H1 (cell line): ENCODE results near the gene PLG. TPM values are rescaled to one million over a fixed set of nuclear protein-coding genes. Genes with fewer than 3 reads are reported as not detected.
A peak's percentile ranks its signal among the peaks of the same experiment; 100 is the strongest.
"Not testable (repeated sequence)": the region's sequence is repeated elsewhere in the genome, so short reads cannot be mapped to it uniquely, and the experiment has no call there.

ENCODE experiments used
- CTCF ChIA-PET: fragments of 300-600 bp; sonication (Branson Sonifier 250); formaldehyde crosslinking; loops from one replicate; lab custom pipeline; 2021; ENCODE audit not compliant: partially characterized antibody; lab: Charles Lee
- POLR2A ChIA-PET: fragments of 300-600 bp; sonication (Branson Sonifier 250); formaldehyde crosslinking; loops from one replicate; lab custom pipeline; 2021; ENCODE audit warnings: inconsistent platforms; ENCODE audit not compliant: partially characterized antibody; lab: Charles Lee
- DNase-seq, 2 experiments: peaks; one replicate each; pipeline versions ENCODE4 v3.0.0 to v3.0.0-alpha.2; 2010 to 2022; ENCODE audit warnings: low spot score in 2 of 2, low read depth in 1 of 2, mixed read lengths in 1 of 2
- FAIRE-seq: peaks from 2 replicates; lab custom pipeline; 2011; peaks lifted over from hg19 to GRCh38; lab: Jason Lieb, UNC
- H2AFZ ChIP-seq: 2 replicates; pipeline ENCODE4 v1.8.1; 2012; ENCODE audit warnings: low read length, inconsistent platforms
- H2AK5ac ChIP-seq: 2 replicates; pipeline ENCODE4 v1.6.1; 2013; ENCODE audit warnings: low read depth, low read length
- H2BK120ac ChIP-seq: replicated peaks from 2 replicates; pipeline ENCODE3; 2013; ENCODE audit warnings: low read depth, low read length, inconsistent platforms
- H2BK12ac ChIP-seq: 2 replicates; pipeline ENCODE4 v1.6.1; 2013; ENCODE audit warnings: low read depth, low read length
- H2BK15ac ChIP-seq: 2 replicates; pipeline ENCODE4 v1.6.1; 2013; ENCODE audit warnings: low read length
- H2BK20ac ChIP-seq: 2 replicates; pipeline ENCODE4 v1.6.1; 2013; ENCODE audit warnings: low read length
- H2BK5ac ChIP-seq: 2 replicates; pipeline ENCODE4 v1.6.1; 2013; ENCODE audit warnings: low read depth, low read length
- H3K14ac ChIP-seq: 2 replicates; pipeline ENCODE4 v1.6.1; 2013; ENCODE audit warnings: inconsistent platforms; ENCODE audit not compliant: insufficient read length
- H3K18ac ChIP-seq: 2 replicates; pipeline ENCODE4 v1.6.1; 2013; ENCODE audit warnings: low read length; ENCODE audit errors: extremely low read depth
- H3K23ac ChIP-seq: 2 replicates; pipeline ENCODE4 v1.6.1; 2013; ENCODE audit warnings: inconsistent platforms; ENCODE audit not compliant: insufficient read length
- H3K23me2 ChIP-seq: 2 replicates; pipeline ENCODE4 v1.6.1; 2013; ENCODE audit warnings: low read depth, low read length
- H3K27ac ChIP-seq: 2 replicates; pipeline ENCODE4 v1.6.1; 2011; ENCODE audit warnings: low read depth, low read length, inconsistent platforms
- H3K27me3 ChIP-seq, 4 experiments: replicated peaks in 1 of 4; 1 replicate in 1 of 4; 2 replicates in 3 of 4; pipeline versions ENCODE4 v1.6.1 to v1.8.1; 2011 to 2013; ENCODE audit warnings: low read length in 3 of 4, mild to moderate bottlenecking in 3 of 4, inconsistent platforms in 2 of 4, mixed read lengths in 2 of 4, moderate library complexity in 1 of 4; ENCODE audit not compliant: control insufficient read depth in 3 of 4, insufficient read depth in 3 of 4; ENCODE audit errors: extremely low read depth in 1 of 4
- H3K36me3 ChIP-seq, 4 experiments: 2 replicates each; pipeline versions ENCODE4 v1.6.1 to v1.8.1; 2011 to 2013; ENCODE audit warnings: mild to moderate bottlenecking in 4 of 4, low read length in 3 of 4, moderate library complexity in 2 of 4, control low read depth in 1 of 4, inconsistent platforms in 1 of 4; ENCODE audit not compliant: insufficient read depth in 4 of 4, control insufficient read depth in 2 of 4
- H3K4ac ChIP-seq: replicated peaks from 2 replicates; pipeline ENCODE3; 2013; ENCODE audit warnings: low read length, low read depth, mixed read lengths, inconsistent platforms; ENCODE audit not compliant: insufficient read length
- H3K4me1 ChIP-seq, 4 experiments: replicated peaks in 1 of 4; 1 replicate in 1 of 4; 2 replicates in 3 of 4; pipeline versions ENCODE4 v1.6.1 to v1.8.1; 2011 to 2013; ENCODE audit warnings: low read length in 3 of 4, inconsistent platforms in 2 of 4, mixed read lengths in 1 of 4; ENCODE audit not compliant: insufficient read depth in 4 of 4, control insufficient read depth in 3 of 4
- H3K4me2 ChIP-seq, 2 experiments: 2 replicates each; pipeline versions ENCODE4 v1.6.1 to v1.8.1; 2011 to 2013; ENCODE audit warnings: low read depth in 2 of 2, low read length in 2 of 2, control low read depth in 1 of 2, inconsistent platforms in 1 of 2, mild to moderate bottlenecking in 1 of 2; ENCODE audit not compliant: insufficient read depth in 1 of 2
- H3K4me3 ChIP-seq, 4 experiments: fragments of 200-600, 300-600 bp in 1 of 4; sonication (generic), shearing (Covaris generic), sonication (Bioruptor Twin) in 1 of 4; 2 replicates each; pipeline versions ENCODE4 v1.5.1 to v1.8.1; 2011 to 2016; ENCODE audit warnings: low read length in 4 of 4, low read depth in 3 of 4, control low read depth in 2 of 4, inconsistent platforms in 2 of 4, mild to moderate bottlenecking in 2 of 4, mixed read lengths in 1 of 4, moderate library complexity in 1 of 4; ENCODE audit not compliant: insufficient read depth in 2 of 4; ENCODE audit errors: extremely low read depth in 1 of 4
- H3K56ac ChIP-seq: replicated peaks from 2 replicates; pipeline ENCODE3; 2013; ENCODE audit warnings: low read depth, mild to moderate bottlenecking, mixed read lengths, low read length, inconsistent platforms; ENCODE audit not compliant: insufficient read length
- H3K79me1 ChIP-seq: 2 replicates; pipeline ENCODE4 v1.6.1; 2013; ENCODE audit warnings: low read depth, low read length, control low read depth
- H3K79me2 ChIP-seq, 2 experiments: 2 replicates each; pipeline versions ENCODE4 v1.6.1 to v1.8.1; 2012 to 2013; ENCODE audit warnings: low read length in 2 of 2, mild to moderate bottlenecking in 2 of 2, inconsistent platforms in 1 of 2; ENCODE audit not compliant: insufficient read depth in 2 of 2, control insufficient read depth in 1 of 2
- H3K9ac ChIP-seq, 4 experiments: replicated peaks in 1 of 4; 1 replicate in 1 of 4; 2 replicates in 3 of 4; pipeline versions ENCODE4 v1.6.1 to v1.8.1; 2011 to 2013; ENCODE audit warnings: low read depth in 3 of 4, low read length in 3 of 4, control low read depth in 2 of 4, mild to moderate bottlenecking in 2 of 4, moderate library complexity in 2 of 4, inconsistent platforms in 1 of 4; ENCODE audit errors: extremely low read depth in 1 of 4
- H3K9me3 ChIP-seq, 2 experiments: 2 replicates each; pipeline versions ENCODE4 v1.6.1 to v1.8.1; 2012 to 2013; ENCODE audit warnings: mild to moderate bottlenecking in 2 of 2, moderate library complexity in 2 of 2, control low read depth in 1 of 2, inconsistent platforms in 1 of 2, low read depth in 1 of 2, low read length in 1 of 2, mixed read lengths in 1 of 2; ENCODE audit not compliant: insufficient read depth in 2 of 2
- H4K20me1 ChIP-seq, 2 experiments: replicated peaks in 1 of 2; 2 replicates each; pipeline versions ENCODE3 to v1.8.1; 2011 to 2013; ENCODE audit warnings: inconsistent platforms in 2 of 2, low read length in 2 of 2, mild to moderate bottlenecking in 1 of 2; ENCODE audit not compliant: insufficient read depth in 2 of 2, control insufficient read depth in 1 of 2
- H4K5ac ChIP-seq: 2 replicates; pipeline ENCODE4 v1.6.1; 2013; ENCODE audit warnings: low read length, low read depth, mixed read lengths, inconsistent platforms; ENCODE audit not compliant: insufficient read length
- H4K8ac ChIP-seq: 2 replicates; pipeline ENCODE4 v1.8.0; 2013; ENCODE audit warnings: mild to moderate bottlenecking, moderate library complexity, low read length, inconsistent platforms; ENCODE audit not compliant: insufficient read depth; ENCODE audit errors: extremely low read depth
- H4K91ac ChIP-seq: replicated peaks from 2 replicates; pipeline ENCODE3; 2013; ENCODE audit warnings: low read length, mixed read lengths, inconsistent platforms; ENCODE audit not compliant: insufficient read length
- CTBP2 ChIP-seq: IDR thresholded peaks from 2 replicates; pipeline ENCODE4 v1.7.0; 2011; ENCODE audit warnings: borderline replicate concordance, mild to moderate bottlenecking, moderate library complexity, mixed read lengths, low read length; ENCODE audit not compliant: insufficient read depth, insufficient read length
- CTCF ChIP-seq, 3 experiments: IDR thresholded peaks; 1 replicate in 2 of 3; 2 replicates in 1 of 3; pipeline versions ENCODE4 v1.5.1 to v1.6.1; 2011; ENCODE audit warnings: low read length in 3 of 3, mild to moderate bottlenecking in 3 of 3, inconsistent platforms in 2 of 3, low read depth in 1 of 3, moderate library complexity in 1 of 3; ENCODE audit not compliant: insufficient read depth in 1 of 3; ENCODE audit errors: control extremely low read depth in 1 of 3
- KDM5A ChIP-seq: fragments of 200-600 bp; IDR thresholded peaks from 2 replicates; pipeline ENCODE4 v1.7.1; 2012; ENCODE audit warnings: mild to moderate bottlenecking, low read length, inconsistent platforms, mixed read lengths
- RNF2 ChIP-seq: fragments of 200-900, 300-1000 bp; sonication (generic); IDR thresholded peaks from 2 replicates; pipeline ENCODE4 v1.7.1; 2016; ENCODE audit warnings: borderline replicate concordance, low read depth, mild to moderate bottlenecking, antibody characterized with exemption, low read length; ENCODE audit not compliant: poor library complexity, severe bottlenecking; ENCODE audit errors: missing control alignments
- RXRA ChIP-seq: IDR thresholded peaks from 2 replicates; pipeline ENCODE4 v1.6.1; 2011; ENCODE audit warnings: low read depth, mild to moderate bottlenecking, low read length, moderate library complexity; ENCODE audit not compliant: insufficient read depth
- SP2 ChIP-seq: IDR thresholded peaks from 2 replicates; pipeline ENCODE4 v1.6.1; 2012; ENCODE audit warnings: mild to moderate bottlenecking, low read length, inconsistent platforms
- YY1 ChIP-seq: IDR thresholded peaks from 2 replicates; pipeline ENCODE4 v1.6.1; 2011; ENCODE audit warnings: low read depth, mild to moderate bottlenecking, low read length
- ZNF274 ChIP-seq: IDR thresholded peaks from 2 replicates; pipeline ENCODE4 v1.7.0; 2012; ENCODE audit warnings: low read length, borderline replicate concordance; ENCODE audit errors: extremely low read depth
- WGBS, 2 experiments: shearing (Covaris generic) in 1 of 2; methylation state at CpG; one replicate each; pipeline versions ENCODE4 v1.1.6 to v1.1.7; 2013 to 2015; ENCODE audit warnings: low lambda C conversion rate in 2 of 2, mixed read lengths in 2 of 2, inconsistent platforms in 1 of 2, low coverage in 1 of 2, missing lambda C conversion rate in 1 of 2; ENCODE audit not compliant: insufficient replicate concordance in 2 of 2, insufficient coverage in 1 of 2, insufficient read length in 1 of 2; ENCODE audit errors: extremely low coverage in 1 of 2, missing lambda C conversion rate in 1 of 2; 5-methylcytosine and 5-hydroxymethylcytosine counted together
- polyA plus RNA-seq, 7 experiments: library from polyadenylated mRNA; depleted of rRNA in 3 of 7; stranded (reverse) in 5 of 7; unstranded in 2 of 7; fragments of >200 nt in 5 of 7; fragments of 200-250 nt in 2 of 7; gene quantifications; 1 replicate in 5 of 7; 2 replicates in 1 of 7; 4 replicates in 1 of 7; pipeline versions ENCODE4 v1.2.1 to v1.2.3, GENCODE V29; 2011 to 2013; ENCODE audit warnings: missing spikeins in 2 of 7, mixed read lengths in 2 of 7
- total RNA-seq: library from RNA; stranded (reverse); fragmentation: NEBNext Ultra II Directional; extraction: Animal tissue kit (Norgen Biotek cat#: 25700); gene quantifications from 2 replicates; pipeline ENCODE4 v1.2.1, GENCODE V29; 2021
- TF ChIP-seq, protein P1 (sequence below): IDR thresholded peaks from 2 replicates; pipeline ENCODE4 v1.6.1; 2011; ENCODE audit warnings: low read depth, mild to moderate bottlenecking, low read length; ENCODE audit not compliant: insufficient read depth

PLG gene
- total and polyA plus RNA-seq, 2 of the 8 experiments (the other 6 are each of a cell fraction or from before 2014, with no cell fraction given): not detected

DNA sequence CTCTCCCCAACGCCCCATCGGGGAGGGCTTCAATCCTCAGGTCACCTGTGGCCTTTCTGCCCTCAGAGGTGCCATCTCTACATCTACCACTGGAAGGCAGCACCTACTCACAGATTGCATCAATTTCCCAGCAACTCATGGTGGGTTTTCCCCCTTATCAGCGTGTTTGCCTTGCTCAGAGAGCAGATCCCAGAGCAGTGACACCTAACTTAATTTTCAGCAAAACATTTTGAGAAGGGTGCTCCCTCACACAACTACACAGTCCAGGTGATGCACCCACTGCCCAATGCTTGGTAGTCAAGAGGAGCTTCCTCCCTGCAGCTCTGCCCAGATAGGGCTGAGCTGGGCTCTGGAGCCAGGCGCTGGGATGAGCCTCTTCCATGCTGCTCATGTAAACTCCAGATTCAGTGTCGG is 48.2 kb downstream of the PLG start (continued):
- TF ChIP-seq RXRA (no peak), ZNF274 (no peak), YY1 (0 out of 2 replicates have a peak, but pooled peaks have one; percentile 41), CTCF (IDR thresholded peaks at IDR 0.05; ENCODE audit: control extremely low read depth in 1 of 3, insufficient read depth in 1 of 3, low read depth in 1 of 3, low read length in 3 of 3) (peak; percentile 78 to 99 (median 91)), SP2 (no peak), RNF2 (no peak), KDM5A (no peak), CTBP2 (no peak)
- TF ChIP-seq, protein P1, sequence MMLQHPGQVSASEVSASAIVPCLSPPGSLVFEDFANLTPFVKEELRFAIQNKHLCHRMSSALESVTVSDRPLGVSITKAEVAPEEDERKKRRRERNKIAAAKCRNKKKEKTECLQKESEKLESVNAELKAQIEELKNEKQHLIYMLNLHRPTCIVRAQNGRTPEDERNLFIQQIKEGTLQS: no peak

GRCh38 chr6:160753211-160753610 is 51.2 kb downstream of the PLG start:
- H2BK20ac ChIP-seq, H3K79me2 ChIP-seq, POLR2A ChIA-PET, H2AK5ac ChIP-seq, H4K8ac ChIP-seq, H3K9ac ChIP-seq, H3K4me1 ChIP-seq, H3K36me3 ChIP-seq, H2BK15ac ChIP-seq, H2BK120ac ChIP-seq, FAIRE-seq, H3K4me3 ChIP-seq, DNase-seq, H3K18ac ChIP-seq, H4K5ac ChIP-seq, H3K56ac ChIP-seq, H2BK12ac ChIP-seq, H3K79me1 ChIP-seq, H3K14ac ChIP-seq, H3K23ac ChIP-seq, H4K91ac ChIP-seq, H2BK5ac ChIP-seq, H2AFZ ChIP-seq, H4K20me1 ChIP-seq, H3K23me2 ChIP-seq, H3K9me3 ChIP-seq, H3K27me3 ChIP-seq, H3K4ac ChIP-seq, H3K4me2 ChIP-seq, H3K27ac ChIP-seq: not testable (repeated sequence)
- CTCF ChIA-PET: interaction anchor here (0.8 kb wide), 1 partner anchor 14 kb away, joined by 3 read pairs; no protein-coding TSS in a partner anchor
- 92% methylated on average over 4 of the region's 4 CpGs; no CpG with 5 or more reads in 1 of the 2 experiments for WGBS, 2 experiments
